ENCODE results near the gene ROR2.

DNA sequence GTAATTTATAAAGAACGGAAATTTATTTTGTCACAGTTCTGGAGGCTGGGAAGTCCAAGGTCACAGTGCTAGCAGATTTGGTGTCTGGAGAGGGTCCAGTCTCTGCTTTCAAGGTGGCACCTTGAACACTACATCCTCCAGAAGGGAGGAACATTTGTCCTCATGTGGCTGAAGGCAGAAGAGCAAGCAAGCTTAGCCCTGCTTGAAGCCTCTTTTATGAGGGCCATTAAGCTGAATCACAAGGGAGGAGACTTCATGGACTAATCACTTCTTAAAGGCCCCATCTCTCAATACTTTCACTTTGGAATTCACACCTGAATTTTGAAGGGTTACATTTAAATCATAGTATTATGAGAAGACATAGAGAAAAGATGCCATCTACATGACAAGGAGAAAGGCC lies 311.0 kb downstream of the ROR2 start:
- TF ChIP-seq, protein P1, sequence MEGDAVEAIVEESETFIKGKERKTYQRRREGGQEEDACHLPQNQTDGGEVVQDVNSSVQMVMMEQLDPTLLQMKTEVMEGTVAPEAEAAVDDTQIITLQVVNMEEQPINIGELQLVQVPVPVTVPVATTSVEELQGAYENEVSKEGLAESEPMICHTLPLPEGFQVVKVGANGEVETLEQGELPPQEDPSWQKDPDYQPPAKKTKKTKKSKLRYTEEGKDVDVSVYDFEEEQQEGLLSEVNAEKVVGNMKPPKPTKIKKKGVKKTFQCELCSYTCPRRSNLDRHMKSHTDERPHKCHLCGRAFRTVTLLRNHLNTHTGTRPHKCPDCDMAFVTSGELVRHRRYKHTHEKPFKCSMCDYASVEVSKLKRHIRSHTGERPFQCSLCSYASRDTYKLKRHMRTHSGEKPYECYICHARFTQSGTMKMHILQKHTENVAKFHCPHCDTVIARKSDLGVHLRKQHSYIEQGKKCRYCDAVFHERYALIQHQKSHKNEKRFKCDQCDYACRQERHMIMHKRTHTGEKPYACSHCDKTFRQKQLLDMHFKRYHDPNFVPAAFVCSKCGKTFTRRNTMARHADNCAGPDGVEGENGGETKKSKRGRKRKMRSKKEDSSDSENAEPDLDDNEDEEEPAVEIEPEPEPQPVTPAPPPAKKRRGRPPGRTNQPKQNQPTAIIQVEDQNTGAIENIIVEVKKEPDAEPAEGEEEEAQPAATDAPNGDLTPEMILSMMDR (IDR thresholded peaks at IDR 0.05; ENCODE audit: borderline replicate concordance, extremely low read depth, low read length, poor library complexity, severe bottlenecking), result no peak
- TF ChIP-seq EZH2 (IDR thresholded peaks at IDR 0.05; ENCODE audit: borderline replicate concordance, low read depth, low read length, severe bottlenecking), result no peak
